ENCODE measurements around the gene NAT9.
A peak's percentile ranks its signal among the peaks of the same experiment; 100 is the strongest.

NAT9 gene

DNA sequence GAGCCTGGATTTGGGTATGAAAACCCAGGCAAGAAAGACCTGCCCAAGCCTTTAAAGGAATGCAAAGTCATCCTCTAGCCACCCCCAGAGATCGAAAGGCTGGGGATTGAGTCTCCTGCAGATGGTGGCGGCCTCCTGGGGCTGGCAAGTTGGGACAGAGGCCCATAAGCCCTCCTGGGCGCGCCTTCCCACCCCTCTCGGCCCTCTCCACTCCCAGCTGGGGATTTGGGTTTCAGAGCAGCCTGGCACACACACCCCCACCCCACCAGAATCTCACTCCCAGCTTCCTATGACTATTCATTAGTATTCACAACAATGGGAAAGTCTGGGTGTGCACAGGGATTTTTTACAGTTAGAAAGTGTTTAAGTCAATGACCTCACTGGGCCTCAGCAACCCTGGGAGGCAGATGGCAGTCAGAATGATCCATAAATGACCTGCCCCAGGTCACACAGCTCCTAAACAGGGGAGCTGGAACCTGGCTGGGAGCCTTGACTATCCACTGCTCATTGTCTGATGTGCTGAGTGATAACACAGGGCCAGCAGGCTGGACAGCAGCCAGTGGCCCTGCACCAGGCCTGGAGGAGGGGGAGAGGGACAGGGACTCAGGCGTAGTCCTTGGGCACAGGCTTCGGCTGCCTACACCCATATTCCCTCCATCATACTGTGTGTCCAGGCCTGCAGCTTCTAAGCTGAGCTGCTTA, 15.6 kb downstream of the NAT9 start:
- no peak for DNase-seq

DNA sequence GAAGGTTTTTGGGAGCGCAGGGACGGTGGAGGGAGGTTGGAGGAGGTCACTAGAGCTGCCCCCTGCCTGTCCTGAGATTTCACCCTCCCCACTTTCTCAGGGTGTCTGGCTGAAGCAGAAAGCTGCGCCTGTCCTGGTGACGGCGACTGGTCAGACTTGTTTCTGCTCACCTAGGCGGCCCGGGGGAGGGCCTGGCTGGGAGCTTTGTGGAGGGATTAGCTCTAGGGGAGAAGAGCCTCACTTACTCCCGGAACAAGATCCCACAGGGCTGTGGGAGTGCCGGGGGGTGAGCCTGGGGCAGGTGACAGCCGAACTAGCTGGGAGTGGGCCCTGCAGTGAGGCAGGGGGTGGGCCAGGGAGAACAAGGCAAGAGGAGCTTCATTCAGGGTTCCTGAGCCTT, 16.2 kb downstream of the NAT9 start:
- no peak for DNase-seq

DNA sequence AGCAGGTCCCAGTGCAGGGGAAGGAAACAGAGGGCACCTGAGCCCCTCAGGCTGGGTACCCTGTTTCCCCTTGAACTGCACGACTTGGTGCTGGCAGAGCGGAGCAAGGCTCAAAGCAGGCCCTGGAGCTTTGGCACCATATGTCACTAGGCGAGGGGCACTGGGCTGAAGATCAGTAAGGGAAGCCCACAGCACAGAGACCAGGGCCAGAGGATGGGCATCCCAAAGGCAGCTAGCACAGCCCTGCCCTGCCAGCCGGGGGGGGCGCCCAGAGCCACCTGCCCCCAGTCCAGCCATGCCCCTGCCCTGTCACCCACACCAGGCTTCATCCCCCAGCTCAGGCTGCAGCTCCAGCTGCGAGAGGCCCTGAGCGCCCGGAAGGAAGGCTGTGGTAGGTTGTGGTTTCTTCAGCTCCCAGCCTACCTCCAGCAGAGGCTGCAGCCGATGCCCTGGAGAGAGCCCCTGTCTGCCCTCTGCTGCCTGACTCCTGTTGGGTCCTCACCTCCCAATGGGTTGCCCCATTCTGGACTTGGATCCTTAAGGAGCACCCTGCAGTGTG, 16.8 kb downstream of the NAT9 start:
- peak in 4 of 5 experiments; percentile 21 to 86 (median 57) for DNase-seq

DNA sequence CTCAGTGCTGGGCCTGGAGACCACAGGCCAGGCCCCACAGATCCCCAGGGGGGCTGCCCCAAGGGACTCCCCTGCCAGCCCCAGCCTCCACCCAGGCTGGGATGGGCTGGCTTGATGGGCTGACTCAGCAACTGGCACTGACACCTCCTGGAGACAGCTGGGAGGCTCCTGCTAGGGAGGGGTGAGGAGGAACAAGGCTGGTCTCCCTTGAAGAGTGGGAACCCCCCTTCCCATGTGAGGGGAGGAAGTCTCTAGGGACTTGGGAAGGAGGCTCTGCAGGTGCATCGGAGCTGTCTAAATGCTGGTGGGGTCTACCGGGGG, 17.3 kb downstream of the NAT9 start:
- DNase-seq = no peak

DNA sequence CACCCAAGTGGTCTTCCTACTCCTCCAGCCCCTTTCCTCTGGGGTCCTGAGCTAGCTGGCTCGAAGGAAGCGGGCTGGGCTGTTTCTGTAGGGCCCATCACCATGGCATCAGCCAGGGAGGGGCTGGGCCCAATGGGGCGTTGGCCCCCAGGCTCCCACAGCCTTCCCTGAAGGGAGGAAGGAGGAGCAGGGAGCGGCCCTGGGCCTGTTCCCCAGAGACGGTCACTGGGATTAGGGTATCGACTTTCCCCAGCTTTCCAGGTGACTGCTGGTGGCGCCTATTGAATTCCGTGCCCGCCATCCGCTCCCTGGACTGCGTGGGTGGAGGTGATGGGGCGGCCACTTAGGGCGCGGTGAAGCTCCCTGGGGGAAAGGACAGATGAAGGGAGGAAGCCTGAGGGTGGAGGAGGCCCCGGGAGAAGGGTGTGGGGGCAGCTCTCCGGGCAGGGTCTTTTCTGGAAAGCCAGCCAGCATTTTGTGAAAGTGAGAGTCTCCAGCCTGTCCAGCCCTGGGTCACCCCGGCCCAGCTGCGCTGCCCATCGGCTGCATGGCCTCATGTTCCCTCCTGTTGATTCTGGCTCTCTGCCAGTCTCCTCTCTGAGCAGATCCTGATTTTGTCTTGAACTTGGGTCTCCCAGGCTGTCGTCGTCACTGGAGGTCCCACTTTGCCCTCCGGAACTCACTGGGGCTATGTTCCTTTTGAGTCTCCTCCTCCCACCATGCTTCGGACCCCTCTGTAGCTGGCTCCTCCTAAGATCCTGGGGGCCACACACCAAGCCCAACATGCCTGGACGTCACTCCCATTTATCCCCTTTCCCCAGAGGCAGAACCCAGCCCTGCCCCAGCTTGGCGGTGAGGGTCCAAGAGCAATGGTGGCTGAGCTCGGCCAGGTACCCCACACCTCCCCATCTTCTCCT, 18.0 kb downstream of the NAT9 start:
- no peak for DNase-seq

DNA sequence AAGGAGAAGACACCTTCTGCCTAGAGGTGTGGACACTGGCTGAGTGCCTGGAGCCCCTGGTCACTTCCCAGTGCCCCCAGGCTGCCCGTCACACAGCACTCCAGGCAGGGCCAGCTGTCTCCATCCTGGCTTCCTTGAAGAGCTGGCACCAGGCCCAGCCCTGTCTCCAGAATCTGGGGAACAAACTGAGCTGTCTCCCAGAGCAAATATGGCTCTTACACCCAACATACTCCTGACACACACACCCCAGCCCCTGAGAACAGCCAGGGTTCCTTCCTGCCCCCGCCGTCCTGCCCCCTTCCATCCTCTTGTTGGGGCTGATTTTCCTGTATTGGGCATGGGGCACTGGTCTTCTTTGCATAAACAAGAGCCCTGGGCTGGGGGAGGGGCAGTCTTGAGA, 18.6 kb downstream of the NAT9 start:
- no peak for DNase-seq

DNA sequence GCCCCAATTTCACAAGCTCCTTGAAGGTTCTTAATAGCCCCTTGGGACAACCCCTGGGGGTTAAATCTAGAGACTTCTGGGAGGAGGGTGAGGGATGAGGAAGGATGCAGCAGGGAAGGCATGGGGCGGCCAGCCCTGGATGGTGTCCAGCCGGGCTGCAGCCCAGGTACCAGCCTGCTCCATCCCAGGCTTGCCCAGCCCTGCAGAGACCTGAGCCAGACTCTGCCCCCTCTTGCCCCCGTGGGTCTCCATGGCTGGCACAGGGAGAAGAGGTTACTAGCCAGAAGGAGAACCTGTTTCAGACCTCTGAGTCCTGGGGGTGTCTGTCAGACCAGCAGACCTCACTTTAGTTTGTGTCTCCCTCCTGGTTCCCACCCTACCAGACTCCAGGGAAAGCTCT, 19.3 kb downstream of the NAT9 start:
- no peak for DNase-seq

DNA sequence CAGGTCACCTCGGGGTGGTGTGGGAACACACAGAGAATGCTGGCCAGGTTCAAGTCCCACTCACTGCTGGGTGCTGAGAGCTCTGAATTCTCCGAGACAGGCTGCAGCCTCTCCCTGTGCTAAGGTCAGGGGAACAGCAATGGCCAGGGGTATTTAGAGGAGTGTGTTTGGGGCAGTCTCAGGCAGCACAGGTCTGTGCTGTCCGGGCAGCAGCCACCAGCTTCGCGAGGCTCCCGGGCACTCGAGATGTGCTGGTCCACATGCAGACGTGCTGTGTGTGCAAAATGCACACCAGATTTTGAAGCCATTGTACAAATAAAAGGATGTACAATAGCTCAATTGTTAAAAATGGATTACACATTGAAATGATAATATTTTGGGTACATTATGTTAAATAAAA, 20.6 kb downstream of the NAT9 start:
- DNase-seq = no peak

DNA sequence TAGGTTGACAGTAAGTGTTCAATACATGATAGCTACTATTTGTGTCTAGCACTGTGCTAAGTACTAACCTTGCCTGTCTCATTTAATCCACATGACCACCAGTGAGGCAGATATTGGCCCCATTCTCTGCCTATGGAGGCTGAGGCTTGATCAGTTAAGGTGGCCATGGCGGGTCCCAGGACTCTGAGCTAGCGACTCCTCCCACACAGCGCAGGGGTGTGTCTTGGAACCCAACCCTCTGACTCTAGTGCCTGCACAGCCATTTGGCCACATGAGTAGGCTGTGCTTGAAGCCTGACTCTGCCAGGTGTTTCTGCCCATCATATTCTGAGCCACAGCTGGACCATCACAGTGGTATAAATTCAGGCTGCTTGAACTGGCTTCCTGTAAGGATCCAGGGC, 21.3 kb downstream of the NAT9 start:
- DNase-seq = no peak

DNA sequence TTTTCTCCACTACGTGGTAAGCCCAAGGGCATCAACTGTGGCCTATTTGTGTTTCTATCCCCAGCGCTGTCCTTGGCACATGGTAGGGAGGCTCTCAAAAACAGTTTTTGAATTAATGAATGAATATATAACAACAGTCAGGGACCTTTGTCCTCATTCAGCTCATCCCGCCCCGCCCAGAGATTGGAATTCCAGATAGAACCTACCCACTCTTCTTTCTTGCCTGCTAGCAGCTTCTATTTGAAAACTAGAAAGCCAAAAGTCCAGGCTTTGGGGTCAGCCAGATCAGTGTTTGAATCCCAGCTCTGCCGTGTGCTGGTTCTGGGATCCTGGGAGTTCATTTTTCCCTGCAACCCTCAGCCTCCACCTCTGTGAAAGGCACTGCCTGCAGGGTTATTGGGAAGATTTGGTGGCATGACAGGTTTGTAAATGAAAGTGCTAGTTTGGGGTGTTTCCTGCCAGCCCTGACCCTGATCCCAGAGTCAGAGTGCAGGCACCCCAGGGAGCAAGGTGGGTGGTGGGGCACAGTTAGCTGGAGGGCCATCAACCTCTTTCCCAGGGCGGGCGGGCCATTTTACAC, 23.2 kb downstream of the NAT9 start:
- DNase-seq = no peak

DNA sequence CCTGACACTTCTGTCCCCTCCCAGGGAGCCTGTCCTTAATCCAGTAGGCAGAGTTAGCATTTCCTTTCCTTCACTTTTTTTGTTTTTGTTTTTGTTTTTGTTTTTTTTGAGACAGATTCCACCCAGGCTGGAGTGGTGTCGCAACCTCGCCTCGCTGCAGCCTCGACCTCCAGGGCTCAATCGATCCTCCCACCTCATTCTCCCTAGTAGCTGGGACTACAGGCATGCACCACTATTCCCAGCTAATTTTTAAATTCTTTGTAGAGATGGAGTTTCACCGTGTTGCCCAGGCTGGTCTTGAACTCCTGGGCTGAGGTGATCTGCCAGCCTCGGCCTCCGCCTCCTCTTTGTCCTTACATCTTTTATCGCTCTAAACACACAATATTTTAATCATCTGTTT, 23.7 kb downstream of the NAT9 start:
- no peak for DNase-seq

DNA sequence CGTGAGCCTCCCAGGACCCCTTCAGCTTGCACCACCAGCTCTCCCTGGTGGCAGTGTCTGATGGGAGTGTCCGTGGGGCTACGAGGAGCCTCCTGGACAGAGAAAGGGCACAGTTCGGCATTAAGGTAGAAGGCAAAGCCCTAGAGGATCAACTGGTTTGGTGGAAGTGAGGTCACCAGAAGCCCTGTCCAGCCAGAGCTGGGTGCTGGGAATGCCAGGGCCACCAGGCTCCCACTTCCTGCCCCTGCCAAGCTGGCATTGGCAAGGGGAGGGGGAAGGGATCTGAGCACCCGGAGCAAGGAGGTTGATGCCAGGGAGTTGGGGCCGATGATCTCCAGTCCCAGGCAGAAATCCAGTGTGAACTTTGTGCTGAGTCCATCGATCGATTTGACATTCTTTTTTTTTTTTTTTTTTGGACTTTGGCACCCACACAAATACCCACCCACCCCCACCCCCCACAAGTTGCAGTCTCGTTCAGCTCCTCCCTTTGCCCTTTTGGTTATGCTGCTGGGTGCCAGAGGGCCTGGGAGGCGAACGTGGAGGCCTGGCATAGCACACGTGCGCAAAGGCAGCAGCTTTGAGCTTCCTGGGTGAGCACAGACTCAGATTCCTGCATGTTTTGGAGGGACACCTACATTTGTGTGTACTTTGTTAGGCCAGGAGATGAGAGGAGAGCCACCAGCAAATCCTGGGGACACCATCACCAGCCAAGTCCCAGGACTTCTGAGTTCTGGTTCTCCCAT, 25.6 kb downstream of the NAT9 start:
- no peak for DNase-seq

DNA sequence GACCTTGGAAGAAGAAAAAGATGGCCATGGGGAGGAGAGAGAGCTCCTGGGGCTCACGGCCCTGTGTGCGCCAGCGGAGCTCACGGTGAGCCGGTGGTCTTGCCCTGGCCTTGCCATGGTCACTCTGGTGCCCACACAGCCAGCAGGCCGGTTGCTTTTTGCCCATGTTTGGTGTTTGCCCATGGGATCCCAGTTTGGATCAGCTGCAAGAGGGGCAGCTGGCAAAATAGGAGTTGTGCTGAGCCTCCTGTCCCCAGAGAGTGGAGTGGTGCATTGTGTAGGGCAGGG, 26.2 kb downstream of the NAT9 start:
- DNase-seq = no peak

DNA sequence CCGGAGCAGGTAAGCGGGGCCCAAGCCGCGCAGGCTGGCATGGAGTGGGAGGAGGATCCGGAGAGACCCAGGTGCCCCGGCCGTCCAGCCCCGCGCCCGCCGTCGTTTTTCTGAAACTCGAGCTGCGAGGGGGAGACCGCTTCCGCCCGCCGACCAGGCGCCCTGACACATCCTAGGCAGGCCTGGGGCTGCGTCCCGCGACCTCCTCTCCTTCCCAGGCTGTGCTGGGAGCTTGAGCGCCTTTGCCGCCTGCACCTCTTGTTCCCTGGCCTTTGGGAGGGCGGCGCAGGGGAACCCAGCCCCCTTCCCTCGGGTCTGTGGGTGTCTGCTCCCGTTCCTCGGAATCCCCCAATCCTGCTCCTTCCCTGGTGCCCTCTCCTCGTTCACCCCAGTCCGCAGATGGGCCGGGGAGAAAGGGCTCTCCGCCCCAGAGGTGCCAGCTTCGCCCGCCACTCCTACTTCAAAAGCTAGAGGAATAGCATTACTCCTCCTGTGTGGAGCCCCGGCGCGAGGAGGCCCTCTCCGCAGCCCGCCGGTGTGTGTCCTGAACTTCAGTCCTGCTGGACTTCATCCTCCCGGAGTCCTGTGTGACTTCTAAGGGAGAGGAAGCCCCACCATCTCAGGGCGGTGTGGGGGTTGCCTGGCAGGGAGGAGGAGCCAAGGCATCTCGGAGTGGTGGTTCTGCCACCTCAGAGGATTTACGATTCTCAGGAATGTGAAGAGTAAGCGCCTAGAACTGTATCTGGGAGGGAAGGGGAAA, 26.7 kb downstream of the NAT9 start:
- DNase-seq = peak in 2 of 5 experiments; percentile 31 to 66

DNA sequence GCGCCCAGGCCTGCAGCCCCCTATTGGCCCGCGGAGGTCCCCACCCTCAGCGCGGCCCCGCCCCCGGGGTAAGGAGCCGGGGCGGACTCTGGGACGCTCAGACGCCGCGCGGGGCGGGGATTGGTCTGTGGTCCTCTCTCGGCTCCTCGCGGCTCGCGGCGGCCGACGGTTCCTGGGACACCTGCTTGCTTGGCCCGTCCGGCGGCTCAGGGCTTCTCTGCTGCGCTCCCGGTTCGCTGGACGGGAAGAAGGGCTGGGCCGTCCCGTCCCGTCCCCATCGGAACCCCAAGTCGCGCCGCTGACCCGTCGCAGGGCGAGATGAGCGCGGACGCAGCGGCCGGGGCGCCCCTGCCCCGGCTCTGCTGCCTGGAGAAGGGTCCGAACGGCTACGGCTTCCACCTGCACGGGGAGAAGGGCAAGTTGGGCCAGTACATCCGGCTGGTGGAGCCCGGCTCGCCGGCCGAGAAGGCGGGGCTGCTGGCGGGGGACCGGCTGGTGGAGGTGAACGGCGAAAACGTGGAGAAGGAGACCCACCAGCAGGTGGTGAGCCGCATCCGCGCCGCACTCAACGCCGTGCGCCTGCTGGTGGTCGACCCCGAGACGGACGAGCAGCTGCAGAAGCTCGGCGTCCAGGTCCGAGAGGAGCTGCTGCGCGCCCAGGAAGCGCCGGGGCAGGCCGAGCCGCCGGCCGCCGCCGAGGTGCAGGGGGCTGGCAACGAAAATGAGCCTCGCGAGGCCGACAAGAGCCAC, 27.4 kb downstream of the NAT9 start, which contains the start of gene NHERF1:
Gene NHERF1 (plus strand): TSS at position 100 of the 750 bp plus-strand sequence. CDS start 219 bp downstream, at position 319.
- DNase-seq = peak; percentile 87 to 96 (median 90)

DNA sequence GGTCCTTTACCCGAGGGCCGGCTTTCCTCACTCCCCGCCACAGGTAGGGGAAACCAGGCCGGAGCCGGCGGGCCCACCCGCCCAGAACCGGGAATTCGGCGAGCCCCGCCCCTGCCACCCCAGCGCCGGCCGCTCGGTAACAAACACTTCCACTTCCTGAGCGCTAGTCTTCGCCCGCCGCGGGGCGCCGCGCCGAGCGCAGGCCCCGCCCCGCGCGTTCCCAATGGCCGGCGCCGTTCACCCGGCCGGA, 27.9 kb downstream of the NAT9 start:
- no peak for DNase-seq

DNA sequence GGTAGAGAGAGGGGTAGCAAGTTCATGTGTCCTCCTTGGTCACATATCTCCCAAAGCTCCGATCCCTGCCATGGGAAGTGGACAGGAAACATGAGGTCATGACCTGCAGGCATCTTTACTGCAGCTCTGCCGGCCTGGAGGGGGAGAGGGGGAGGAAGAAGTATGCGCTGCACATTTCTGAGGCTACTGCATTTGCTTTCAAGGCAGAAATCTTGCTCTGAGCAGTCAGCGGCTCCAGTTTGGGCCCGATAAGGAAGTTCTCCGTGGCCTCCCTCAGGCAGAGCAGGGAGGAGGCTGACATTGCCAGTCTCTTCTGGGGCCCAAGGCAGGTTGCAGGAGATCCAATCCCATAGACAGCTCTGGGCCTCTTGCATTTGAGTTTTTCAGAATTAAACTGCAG, 29.2 kb downstream of the NAT9 start:
- DNase-seq = no peak

DNA sequence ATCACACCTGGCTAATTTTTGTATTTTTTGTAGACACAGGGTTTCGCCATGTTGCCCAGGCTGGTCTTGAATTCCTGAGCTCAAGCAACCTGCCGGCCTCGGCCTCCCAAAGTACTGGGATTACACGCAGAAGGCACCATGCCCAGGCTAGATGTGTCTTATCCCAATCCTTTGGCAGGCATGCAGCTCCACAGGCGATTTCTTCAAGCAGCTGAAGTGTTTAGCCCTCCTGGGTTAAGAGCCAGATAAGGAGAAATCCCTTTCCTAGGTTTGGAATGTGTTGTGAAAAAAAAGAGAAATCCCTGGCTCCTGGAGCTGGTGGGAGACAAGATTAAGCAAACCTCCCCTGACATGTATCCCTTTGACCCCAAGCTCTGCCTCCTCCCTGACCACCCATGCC, 29.8 kb downstream of the NAT9 start:
- DNase-seq = no peak

DNA sequence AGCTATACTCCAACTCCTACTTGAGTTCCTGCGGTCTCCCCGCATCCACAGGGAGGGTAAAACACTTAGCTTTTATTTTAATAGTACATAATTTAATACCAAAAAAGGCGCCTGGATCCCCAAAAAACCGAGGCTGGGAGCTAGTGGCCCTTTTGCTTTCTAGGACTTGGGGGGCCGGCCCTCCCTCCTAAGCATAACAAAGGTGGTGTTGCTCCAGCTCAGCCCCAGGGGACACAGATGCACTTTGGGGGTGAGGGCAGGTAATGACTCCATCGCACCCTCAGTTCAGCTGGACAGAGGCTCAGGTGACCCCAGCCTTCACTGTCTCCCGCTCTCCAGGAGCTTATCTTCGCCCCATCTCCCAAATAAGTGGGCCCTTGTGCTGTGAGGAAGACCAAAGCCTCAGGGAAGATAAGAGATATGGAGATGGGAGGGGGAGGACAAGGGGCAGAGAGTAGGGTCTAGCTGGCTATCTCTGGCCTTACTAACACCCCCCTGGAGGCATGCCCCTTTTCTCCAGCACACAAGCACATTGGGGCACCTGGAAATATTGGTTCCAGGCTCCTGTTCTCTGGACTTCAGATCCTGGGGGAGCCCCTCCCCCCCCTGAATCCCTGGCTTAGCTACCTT, 30.5 kb downstream of the NAT9 start:
- no peak for DNase-seq

DNA sequence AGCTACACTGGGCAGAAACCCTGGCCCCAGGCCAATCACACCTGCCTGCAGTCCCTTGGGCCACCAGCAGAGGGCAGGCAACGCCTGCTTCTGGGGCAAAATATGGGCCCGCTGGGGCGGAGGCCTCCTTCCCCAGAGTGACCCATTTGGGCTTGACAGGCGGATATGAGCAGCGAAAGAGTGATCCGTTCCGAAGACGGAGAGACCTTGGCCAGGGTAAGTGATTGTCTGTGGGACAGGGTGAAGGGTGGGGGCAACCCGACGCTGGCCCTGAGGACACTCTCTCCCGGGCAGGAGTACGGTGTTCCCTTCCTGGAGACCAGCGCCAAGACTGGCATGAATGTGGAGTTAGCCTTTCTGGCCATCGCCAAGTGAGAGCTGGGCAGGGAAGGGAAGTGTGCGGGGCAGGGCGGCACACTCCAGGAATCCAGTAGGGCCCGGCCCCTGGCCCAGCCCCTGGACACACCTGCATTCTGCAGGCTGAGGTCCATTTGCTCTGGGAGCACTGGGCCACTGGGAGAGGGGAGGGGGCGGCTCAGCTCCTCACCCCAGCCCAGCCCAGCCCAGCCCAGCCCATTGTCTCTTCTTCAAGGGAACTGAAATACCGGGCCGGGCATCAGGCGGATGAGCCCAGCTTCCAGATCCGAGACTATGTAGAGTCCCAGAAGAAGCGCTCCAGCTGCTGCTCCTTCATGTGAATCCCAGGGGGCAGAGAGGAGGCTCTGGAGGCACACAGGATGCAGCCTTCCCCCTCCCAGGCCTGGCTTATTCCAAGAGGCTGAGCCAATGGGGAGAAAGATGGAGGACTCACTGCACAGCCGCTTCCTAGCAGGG, 31.2 kb downstream of the NAT9 start:
- peak; percentile 68 to 83 (median 75) for DNase-seq

Measured in T-helper 2 cell (primary cell).